Activated naive CD8-positive, alpha-beta T cell treated with anti-CD3 and anti-CD28 coated beads, Interleukin-2, amount 50 U/mL, for 24 hours (primary cell): Measurements from ENCODE around the gene ITPR2.

Source experiments
- ATAC-seq: fragments of 150-1000 bp; cut with Tn5 transposase; one replicate; pipeline ENCODE4 v1.10.0; 2021
- DNase-seq: peaks from one replicate; pipeline ENCODE4 v3.0.0; 2021
- H3K27ac Mint-ChIP-seq: one replicate; pipeline ENCODE4 v1.8.0; 2021; ENCODE audit warnings: mild to moderate bottlenecking, mixed read lengths
- H3K27me3 Mint-ChIP-seq: one replicate; pipeline ENCODE4 v1.8.0; 2021; ENCODE audit warnings: mixed read lengths
- H3K36me3 Mint-ChIP-seq: one replicate; pipeline ENCODE4 v1.8.0; 2021; ENCODE audit warnings: low read depth, mixed read lengths
- H3K4me1 Mint-ChIP-seq: one replicate; pipeline ENCODE4 v1.8.0; 2021; ENCODE audit warnings: mixed read lengths
- H3K4me3 Mint-ChIP-seq: one replicate; pipeline ENCODE4 v1.8.0; 2021; ENCODE audit warnings: mild to moderate bottlenecking, moderate library complexity, mixed read lengths
- H3K9me3 Mint-ChIP-seq: one replicate; pipeline ENCODE4 v1.8.0; 2021; ENCODE audit warnings: mixed read lengths

The ITPR2 gene

DNA sequence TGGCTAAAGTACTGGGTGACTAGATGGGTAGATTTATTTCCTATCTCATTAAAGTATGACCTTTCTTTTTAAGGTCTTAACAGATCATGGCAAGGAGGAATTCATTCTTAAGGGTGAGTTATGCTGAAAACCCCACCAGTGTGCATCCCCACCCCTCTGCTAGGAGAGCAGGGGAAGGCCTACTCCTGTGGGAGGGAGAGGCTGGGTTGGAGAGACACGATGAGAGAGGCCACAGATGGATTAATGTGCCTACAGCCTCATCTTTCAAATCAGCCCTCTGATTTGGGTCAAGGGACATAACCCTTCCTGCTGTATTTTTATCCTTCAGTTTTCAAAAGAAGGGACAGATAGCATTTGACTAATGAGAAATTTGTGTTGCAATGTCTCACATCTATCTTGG, 452.1 kb downstream of the ITPR2 start:
- no peaks in the 10 kb centered on the region for H3K4me1 Mint-ChIP-seq
- no peak overlapping the region for H3K4me3 Mint-ChIP-seq
- H3K27me3 Mint-ChIP-seq: no peaks in the 10 kb centered on the region
- peaks cover 29% of the 10 kb centered on the region for H3K36me3 Mint-ChIP-seq
- H3K9me3 Mint-ChIP-seq: no peaks in the 10 kb centered on the region
- no peak overlapping the region for H3K27ac Mint-ChIP-seq
- no peak for DNase-seq
- ATAC-seq: no peak

- no peak overlapping the region for H3K27ac Mint-ChIP-seq
- H3K4me1 Mint-ChIP-seq: no peaks in the 10 kb centered on the region
- no peak for ATAC-seq
- no peak for DNase-seq
- no peak overlapping the region for H3K4me3 Mint-ChIP-seq
- H3K36me3 Mint-ChIP-seq: peaks cover 20% of the 10 kb centered on the region
- H3K27me3 Mint-ChIP-seq: no peaks in the 10 kb centered on the region
- no peaks in the 10 kb centered on the region for H3K9me3 Mint-ChIP-seq
Measured at GRCh38 chr12:26379777-26380467, 453.1 kb downstream of the ITPR2 start.

DNA sequence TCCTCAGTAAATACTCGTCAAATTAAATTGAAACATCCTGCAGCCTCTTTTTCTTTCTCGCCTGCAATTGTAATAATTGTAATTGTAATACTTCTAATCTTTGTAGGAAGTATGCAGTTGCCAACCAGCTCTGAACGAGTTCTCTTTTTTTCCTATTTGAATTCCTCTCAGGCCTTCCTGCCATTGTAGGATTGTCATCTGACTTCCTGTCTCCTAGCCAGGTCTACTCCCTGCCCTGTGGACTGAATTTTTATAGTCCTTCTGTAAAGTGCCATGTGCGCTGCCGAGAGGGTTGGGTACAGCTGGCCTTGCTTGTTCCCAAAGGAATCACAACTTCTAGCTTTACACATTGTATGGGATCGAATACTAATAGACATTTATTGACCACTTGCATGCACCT, 454.3 kb downstream of the ITPR2 start:
- ATAC-seq: no peak
- H3K9me3 Mint-ChIP-seq: no peaks in the 10 kb centered on the region

GRCh38 chr12:26374934-26375680, 457.9 kb downstream of the ITPR2 start:
- H3K4me3 Mint-ChIP-seq: no peak overlapping the region
- H3K9me3 Mint-ChIP-seq: no peaks in the 10 kb centered on the region
- no peak for ATAC-seq
- DNase-seq: no peak
- H3K27me3 Mint-ChIP-seq: no peaks in the 10 kb centered on the region
- H3K36me3 Mint-ChIP-seq: peaks cover 3% of the 10 kb centered on the region
- no peak overlapping the region for H3K27ac Mint-ChIP-seq
- no peaks in the 10 kb centered on the region for H3K4me1 Mint-ChIP-seq

More for the DNA sequence above, 454.3 kb downstream of the ITPR2 start:
- H3K27ac Mint-ChIP-seq: no peak overlapping the region
- no peaks in the 10 kb centered on the region for H3K4me1 Mint-ChIP-seq
- DNase-seq: no peak
- no peak overlapping the region for H3K4me3 Mint-ChIP-seq
- H3K36me3 Mint-ChIP-seq: peaks cover 9% of the 10 kb centered on the region
- H3K27me3 Mint-ChIP-seq: no peaks in the 10 kb centered on the region

GRCh38 chr12:26373606-26374495, 459.1 kb downstream of the ITPR2 start:
- Mint-ChIP-seq H3K4me3 (no peak overlapping the region), H3K27ac (no peak overlapping the region), H3K9me3 (no peaks in the 10 kb centered on the region), H3K4me1 (no peaks in the 10 kb centered on the region), H3K27me3 (no peaks in the 10 kb centered on the region), H3K36me3 (peaks cover 4% of the 10 kb centered on the region)
- ATAC-seq (no peak), DNase-seq (no peak)

DNA sequence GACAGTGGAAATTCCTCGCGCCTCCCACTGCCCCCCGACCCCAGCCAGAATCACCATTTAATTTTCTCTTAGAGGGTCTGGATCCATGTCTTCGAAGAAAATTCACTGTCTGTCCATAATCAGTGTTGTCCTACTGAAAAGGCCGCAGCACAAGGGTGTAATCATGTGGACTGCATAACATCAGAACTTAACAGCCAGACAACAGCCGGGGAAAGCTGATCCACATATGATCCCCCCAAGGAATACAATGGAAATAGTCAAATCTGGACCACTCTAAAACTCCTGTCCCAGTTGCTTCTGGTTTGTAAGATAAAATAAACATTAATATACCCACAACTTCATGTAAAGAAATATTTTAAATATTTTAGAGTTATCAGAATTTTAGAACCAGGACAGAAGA, 460.1 kb downstream of the ITPR2 start:
- H3K9me3 Mint-ChIP-seq: no peaks in the 10 kb centered on the region
- H3K27me3 Mint-ChIP-seq: no peaks in the 10 kb centered on the region

DNA sequence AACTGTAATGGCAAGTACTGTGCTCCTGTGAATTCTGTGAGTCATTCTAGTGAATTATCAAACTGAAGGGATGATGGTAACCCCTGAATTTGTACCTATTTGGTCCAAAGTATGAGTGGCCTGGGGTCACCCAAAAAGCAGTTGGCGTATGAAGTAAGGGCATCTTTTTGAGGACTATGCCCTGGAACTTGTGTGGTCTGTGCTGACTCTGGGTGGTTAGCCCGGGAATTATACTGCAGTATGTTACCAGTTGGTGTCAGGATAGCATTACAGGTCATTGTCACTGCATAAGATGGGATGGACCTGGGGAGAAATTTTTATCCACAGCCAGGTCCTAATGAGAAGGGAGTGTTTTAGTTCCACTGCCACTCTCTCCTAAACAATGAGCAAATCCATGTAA, 462.9 kb downstream of the ITPR2 start:
- Mint-ChIP-seq H3K27me3 (no peaks in the 10 kb centered on the region), H3K27ac (no peak overlapping the region), H3K9me3 (no peaks in the 10 kb centered on the region), H3K4me1 (no peaks in the 10 kb centered on the region), H3K36me3 (peaks cover 4% of the 10 kb centered on the region), H3K4me3 (no peak overlapping the region)
- no peak for DNase-seq
- no peak for ATAC-seq

More for the DNA sequence above, 460.1 kb downstream of the ITPR2 start:
- Mint-ChIP-seq H3K4me1 (no peaks in the 10 kb centered on the region), H3K4me3 (no peak overlapping the region), H3K27ac (no peak overlapping the region), H3K36me3 (peaks cover 4% of the 10 kb centered on the region)
- DNase-seq (no peak), ATAC-seq (no peak)

DNA sequence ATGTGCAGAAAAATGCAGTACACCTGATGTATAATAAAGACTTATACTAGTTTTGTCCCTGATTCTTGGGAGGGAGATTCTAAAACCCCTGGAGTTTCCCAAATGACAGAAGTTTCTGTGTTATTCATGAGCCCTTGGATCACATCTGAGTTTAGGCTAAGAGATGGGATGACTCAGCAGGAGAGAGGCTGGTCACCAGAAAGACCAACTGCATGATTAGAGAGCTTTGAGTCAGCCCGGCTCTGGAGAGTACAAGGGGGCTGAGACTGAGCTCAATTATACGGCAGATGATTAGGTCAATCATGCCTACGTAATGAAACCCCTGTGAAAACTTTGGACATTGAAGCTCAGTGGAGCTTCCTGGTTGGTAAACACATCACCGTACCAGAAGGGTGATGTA, 463.4 kb downstream of the ITPR2 start:
- ATAC-seq (no peak), DNase-seq (no peak)
- no peaks in the 10 kb centered on the region for H3K27me3 Mint-ChIP-seq

GRCh38 chr12:26367991-26368730, 464.8 kb downstream of the ITPR2 start:
- H3K9me3 Mint-ChIP-seq: no peaks in the 10 kb centered on the region
- no peaks in the 10 kb centered on the region for H3K4me1 Mint-ChIP-seq
- no peak for ATAC-seq
- H3K36me3 Mint-ChIP-seq: peaks cover 9% of the 10 kb centered on the region
- no peak overlapping the region for H3K27ac Mint-ChIP-seq
- no peak for DNase-seq
- no peaks in the 10 kb centered on the region for H3K27me3 Mint-ChIP-seq
- no peak overlapping the region for H3K4me3 Mint-ChIP-seq

More for the DNA sequence above, 463.4 kb downstream of the ITPR2 start:
- H3K4me1 Mint-ChIP-seq: no peaks in the 10 kb centered on the region
- no peak overlapping the region for H3K27ac Mint-ChIP-seq
- peaks cover 4% of the 10 kb centered on the region for H3K36me3 Mint-ChIP-seq
- H3K9me3 Mint-ChIP-seq: no peaks in the 10 kb centered on the region
- no peak overlapping the region for H3K4me3 Mint-ChIP-seq

GRCh38 chr12:26361964-26362363, 471.0 kb downstream of the ITPR2 start:
- H3K36me3 Mint-ChIP-seq: peaks cover 11% of the 10 kb centered on the region
- no peaks in the 10 kb centered on the region for H3K27me3 Mint-ChIP-seq

GRCh38 chr12:26360062-26360461, 472.9 kb downstream of the ITPR2 start:
- Mint-ChIP-seq H3K4me3 (no peak overlapping the region), H3K4me1 (no peaks in the 10 kb centered on the region), H3K36me3 (peaks cover 16% of the 10 kb centered on the region), H3K9me3 (no peaks in the 10 kb centered on the region), H3K27ac (no peak overlapping the region), H3K27me3 (no peaks in the 10 kb centered on the region)
- no peak for ATAC-seq
- no peak for DNase-seq

More at GRCh38 chr12:26361964-26362363, 471.0 kb downstream of the ITPR2 start:
- no peak overlapping the region for H3K27ac Mint-ChIP-seq
- no peaks in the 10 kb centered on the region for H3K4me1 Mint-ChIP-seq
- no peaks in the 10 kb centered on the region for H3K9me3 Mint-ChIP-seq
- no peak overlapping the region for H3K4me3 Mint-ChIP-seq
- no peak for DNase-seq
- no peak for ATAC-seq

DNA sequence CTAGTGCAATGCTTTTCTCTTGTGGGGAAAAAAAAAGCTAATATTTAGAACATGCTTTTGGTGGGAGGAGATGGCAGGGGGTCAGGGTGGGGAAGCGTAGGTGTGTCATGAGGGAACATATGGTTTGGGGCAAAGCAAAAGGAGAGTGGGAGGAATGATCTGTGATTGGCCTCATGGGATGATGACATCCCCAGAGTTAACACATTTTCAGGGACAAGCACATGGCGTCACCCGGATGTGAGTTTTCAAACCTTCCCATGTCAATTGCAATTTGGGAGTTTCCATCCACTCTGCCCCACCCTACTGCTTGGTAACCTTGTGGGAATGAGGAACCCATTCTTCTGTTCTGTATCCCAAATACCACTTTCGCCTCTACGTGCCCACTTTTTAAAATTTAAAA, 473.4 kb downstream of the ITPR2 start:
- H3K27me3 Mint-ChIP-seq: no peaks in the 10 kb centered on the region
- DNase-seq (no peak), ATAC-seq (no peak)
- H3K4me3 Mint-ChIP-seq: no peak overlapping the region
- H3K9me3 Mint-ChIP-seq: no peaks in the 10 kb centered on the region
- H3K4me1 Mint-ChIP-seq: no peaks in the 10 kb centered on the region
- H3K27ac Mint-ChIP-seq: no peak overlapping the region
- peaks cover 16% of the 10 kb centered on the region for H3K36me3 Mint-ChIP-seq

- ATAC-seq (no peak), DNase-seq (no peak)
- H3K36me3 Mint-ChIP-seq: peaks cover 15% of the 10 kb centered on the region
- H3K9me3 Mint-ChIP-seq: no peaks in the 10 kb centered on the region
- H3K27ac Mint-ChIP-seq: no peak overlapping the region
- no peaks in the 10 kb centered on the region for H3K27me3 Mint-ChIP-seq
- H3K4me3 Mint-ChIP-seq: no peak overlapping the region
- no peaks in the 10 kb centered on the region for H3K4me1 Mint-ChIP-seq
Measured at GRCh38 chr12:26358651-26359050, 474.3 kb downstream of the ITPR2 start.

DNA sequence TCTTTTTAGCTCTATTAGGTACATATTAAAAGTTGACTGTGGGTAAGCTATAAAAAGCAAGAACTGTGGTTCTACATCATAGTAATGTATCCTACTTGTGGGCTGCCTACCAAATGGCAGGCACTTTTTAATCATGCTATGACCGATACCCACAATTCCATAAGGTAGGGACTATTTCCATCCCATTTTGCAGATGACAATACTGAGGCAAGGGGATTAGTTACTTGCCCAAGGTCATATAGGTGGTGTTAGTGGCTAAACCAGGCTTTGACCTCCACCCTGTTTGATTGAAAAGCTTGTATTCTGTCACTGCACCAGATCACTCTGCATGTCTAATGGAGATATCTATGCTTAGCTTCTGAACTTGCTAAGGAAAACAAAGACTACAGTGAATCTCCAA, 485.7 kb downstream of the ITPR2 start:
- Mint-ChIP-seq H3K36me3 (peaks cover 4% of the 10 kb centered on the region), H3K27ac (no peak overlapping the region), H3K4me3 (no peak overlapping the region), H3K27me3 (no peaks in the 10 kb centered on the region), H3K4me1 (peaks cover 11% of the 10 kb centered on the region), H3K9me3 (no peaks in the 10 kb centered on the region)
- ATAC-seq (no peak), DNase-seq (no peak)
